WI38 (cell line): ENCODE data around the gene TBCD.
"Not testable (repeated sequence)": the region's sequence is repeated elsewhere in the genome, so short reads cannot be mapped to it uniquely, and the experiment has no call there.

ENCODE experiments used
- H3K4me3 ChIP-seq: 2 replicates; pipeline ENCODE4 v1.5.1; 2011; ENCODE audit warnings: low read depth, mild to moderate bottlenecking, control low read depth, low read length
- CTCF ChIP-seq: IDR thresholded peaks from 2 replicates; pipeline ENCODE4 v1.5.1; 2012; ENCODE audit warnings: low read depth, mild to moderate bottlenecking, control low read depth, low read length

Gene TBCD

GRCh38 chr17:82960419-82961271 is 208.8 kb downstream of the TBCD start:
- no peak for TF ChIP-seq CTCF
- no peak overlapping the region for H3K4me3 ChIP-seq

GRCh38 chr17:82961366-82962162 is 209.7 kb downstream of the TBCD start:
- no peak overlapping the region for H3K4me3 ChIP-seq
- TF ChIP-seq CTCF, result no peak

GRCh38 chr17:82962163-82962720 is 210.4 kb downstream of the TBCD start:
- H3K4me3 ChIP-seq, result no peak overlapping the region
- TF ChIP-seq CTCF, result no peak

GRCh38 chr17:82963104-82963950 is 211.5 kb downstream of the TBCD start:
- peak; percentile 85 for TF ChIP-seq CTCF
- no peak overlapping the region for H3K4me3 ChIP-seq

GRCh38 chr17:82964451-82964850 is 212.6 kb downstream of the TBCD start:
- H3K4me3 ChIP-seq, result not testable (repeated sequence)

- TF ChIP-seq CTCF, result no peak
- H3K4me3 ChIP-seq, result no peak overlapping the region
These were observed 213.0 kb downstream of the TBCD start for GRCh38 chr17:82964851-82965341.

GRCh38 chr17:82965371-82965770 is 213.5 kb downstream of the TBCD start:
- no peak for TF ChIP-seq CTCF

More at GRCh38 chr17:82965371-82965770, 213.5 kb downstream of the TBCD start:
- no peak overlapping the region for H3K4me3 ChIP-seq
